Endothelial cell of umbilical vein (primary cell): Measurements from ENCODE around the gene ZNF74.

Source experiments
- CTCF ChIP-seq, 2 donors: IDR thresholded peaks; 1 replicate in 1 of 2; 2 replicates in 1 of 2; pipeline ENCODE4 v1.5.1; 2011; ENCODE audit warnings: low read length in 2 of 2, mild to moderate bottlenecking in 2 of 2, moderate library complexity in 2 of 2, control low read depth in 1 of 2, inconsistent platforms in 1 of 2, low read depth in 1 of 2; ENCODE audit not compliant: insufficient read depth in 1 of 2; ENCODE audit errors: extremely low read depth in 1 of 2
- MYC ChIP-seq: IDR thresholded peaks from one replicate; pipeline ENCODE4 v1.6.1; 2011; ENCODE audit warnings: mild to moderate bottlenecking, low read depth, low read length
- POLR2A ChIP-seq: IDR thresholded peaks from 2 replicates; pipeline ENCODE4 v1.6.1; 2012; ENCODE audit warnings: low read depth, mild to moderate bottlenecking, control low read depth, low read length
- POLR2AphosphoS5 ChIP-seq: IDR thresholded peaks from 2 replicates; pipeline ENCODE4 v1.6.1; 2012; ENCODE audit warnings: low read depth, mild to moderate bottlenecking, control low read depth, low read length, moderate library complexity; ENCODE audit not compliant: insufficient read depth

- TF ChIP-seq MYC, result no peak
- no peak for TF ChIP-seq CTCF (IDR thresholded peaks at IDR 0.05; ENCODE audit: extremely low read depth in 1 of 2, insufficient read depth in 1 of 2, low read depth in 1 of 2, low read length in 2 of 2)
- no peak for TF ChIP-seq POLR2A
- no peak for TF ChIP-seq POLR2AphosphoS5
Observed at GRCh38 chr22:20423008-20423905, 29.3 kb downstream of the ZNF74 start.
